Measurements from ENCODE around the gene GPN1.

GPN1 gene

DNA sequence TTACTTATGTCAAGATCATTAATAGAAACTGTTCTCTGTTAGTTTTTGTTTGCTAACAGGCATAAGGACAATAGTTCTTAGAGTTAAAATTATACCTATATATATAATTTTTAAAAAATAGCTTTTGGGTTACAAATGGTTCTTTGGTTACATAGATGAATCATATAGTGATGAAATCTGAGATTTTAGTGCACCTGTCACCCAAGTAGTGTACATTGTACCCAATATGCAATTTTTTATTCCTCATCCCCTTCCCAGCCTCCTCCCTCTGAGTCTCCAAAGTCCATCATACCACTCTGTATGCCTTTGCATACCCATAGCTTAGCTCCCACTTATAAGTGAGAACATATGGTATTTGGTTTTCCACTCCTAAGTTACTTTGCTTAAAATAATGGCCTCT, 61.2 kb downstream of the GPN1 start:
- no peak overlapping the region for H3K4me3 ChIP-seq (ENCODE audit: low read depth, low read length)
- TF ChIP-seq, protein P1, sequence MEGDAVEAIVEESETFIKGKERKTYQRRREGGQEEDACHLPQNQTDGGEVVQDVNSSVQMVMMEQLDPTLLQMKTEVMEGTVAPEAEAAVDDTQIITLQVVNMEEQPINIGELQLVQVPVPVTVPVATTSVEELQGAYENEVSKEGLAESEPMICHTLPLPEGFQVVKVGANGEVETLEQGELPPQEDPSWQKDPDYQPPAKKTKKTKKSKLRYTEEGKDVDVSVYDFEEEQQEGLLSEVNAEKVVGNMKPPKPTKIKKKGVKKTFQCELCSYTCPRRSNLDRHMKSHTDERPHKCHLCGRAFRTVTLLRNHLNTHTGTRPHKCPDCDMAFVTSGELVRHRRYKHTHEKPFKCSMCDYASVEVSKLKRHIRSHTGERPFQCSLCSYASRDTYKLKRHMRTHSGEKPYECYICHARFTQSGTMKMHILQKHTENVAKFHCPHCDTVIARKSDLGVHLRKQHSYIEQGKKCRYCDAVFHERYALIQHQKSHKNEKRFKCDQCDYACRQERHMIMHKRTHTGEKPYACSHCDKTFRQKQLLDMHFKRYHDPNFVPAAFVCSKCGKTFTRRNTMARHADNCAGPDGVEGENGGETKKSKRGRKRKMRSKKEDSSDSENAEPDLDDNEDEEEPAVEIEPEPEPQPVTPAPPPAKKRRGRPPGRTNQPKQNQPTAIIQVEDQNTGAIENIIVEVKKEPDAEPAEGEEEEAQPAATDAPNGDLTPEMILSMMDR (IDR thresholded peaks at IDR 0.05; ENCODE audit: insufficient read depth, low read depth, low read length, missing control alignments): no peak

DNA sequence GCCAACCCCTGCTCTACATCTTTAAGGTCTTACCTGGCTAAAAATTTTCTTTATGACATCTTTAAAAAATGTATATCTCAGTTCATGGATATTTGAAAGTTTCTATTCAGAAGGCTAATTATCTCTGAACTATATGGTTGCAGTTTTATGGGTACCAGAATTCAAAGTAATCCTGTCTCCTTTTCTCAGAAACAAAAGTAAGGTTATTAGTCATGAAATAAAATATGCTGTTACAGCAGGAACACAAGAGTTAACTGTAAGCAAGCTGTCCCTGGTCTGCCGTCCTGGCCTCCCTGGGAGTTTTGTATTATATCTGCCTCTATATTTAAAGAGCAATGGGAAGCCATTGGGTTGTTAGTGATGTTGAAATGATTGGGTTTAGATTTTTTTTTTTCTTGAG, 68.8 kb downstream of the GPN1 start:
- DNase-seq (ENCODE audit: low read depth): no peak
- TF ChIP-seq, protein P1 (IDR thresholded peaks at IDR 0.05; ENCODE audit: insufficient read depth, low read depth, low read length, missing control alignments): no peak

More for the DNA sequence above, 61.2 kb downstream of the GPN1 start:
- no peak for DNase-seq (ENCODE audit: low read depth)

More for the DNA sequence above, 68.8 kb downstream of the GPN1 start:
- H3K4me3 ChIP-seq (ENCODE audit: low read depth, low read length): no peak overlapping the region

All from GM12865 (cell line).